Vagina (tissue), 2 donors: ENCODE measurements around the gene COL5A1.

Experiments used
- CTCF ChIP-seq, 3 experiments: fragments of 450-650 bp in 2 of 3; fragments of 200-600 bp in 1 of 3; sonication (generic) in 1 of 3; IDR thresholded peaks; one replicate each; pipeline ENCODE4 v1.5.1; 2017 to 2019; ENCODE audit warnings: antibody characterized with exemption in 3 of 3, mild to moderate bottlenecking in 2 of 3, moderate library complexity in 2 of 3
- POLR2A ChIP-seq, 2 donors: fragments of 450-650 bp; IDR thresholded peaks; one replicate each; pipeline ENCODE4 v1.6.1; 2017; ENCODE audit warnings: antibody characterized with exemption in 2 of 2, mild to moderate bottlenecking in 2 of 2, moderate library complexity in 2 of 2

DNA sequence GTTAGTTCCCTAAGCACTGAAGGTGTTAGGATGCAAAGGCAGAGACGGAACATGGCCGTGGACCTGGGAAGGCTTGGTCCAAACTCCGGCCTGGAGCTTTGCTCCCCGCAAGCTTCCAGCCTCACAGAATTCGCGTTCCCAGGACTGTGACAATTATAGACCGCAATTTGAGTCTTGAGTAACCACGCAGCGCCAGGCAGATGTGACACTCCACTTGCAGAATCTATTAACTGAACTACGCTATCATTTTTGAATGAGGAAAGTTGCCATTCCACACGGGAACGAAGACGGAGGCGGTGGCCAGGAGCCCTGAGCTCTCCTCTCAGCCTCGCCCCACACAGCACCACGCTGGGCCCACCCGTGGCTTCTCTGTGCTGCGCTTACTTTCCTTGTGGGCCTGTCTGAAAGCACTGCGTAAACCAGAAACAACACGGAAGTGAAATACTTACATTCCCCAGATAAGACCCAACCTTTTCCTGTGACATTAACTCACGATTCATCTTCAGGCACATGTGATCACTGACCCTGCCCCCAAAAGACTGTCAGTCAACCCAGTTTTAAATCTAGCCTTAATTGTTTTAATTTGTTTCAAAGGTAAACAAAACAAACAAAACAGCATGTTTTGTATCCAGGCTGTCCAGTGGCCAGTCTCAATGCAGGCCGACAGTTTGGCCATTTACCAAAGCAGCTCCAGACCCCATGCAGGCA, 16.1 kb upstream of the COL5A1 start:
- no peak for TF ChIP-seq CTCF (IDR thresholded peaks at IDR 0.05)
- no peak for TF ChIP-seq POLR2A (IDR thresholded peaks at IDR 0.05)
